G401.6 (cell line): ENCODE data around the gene NFASC.

Source experiments
- FAIRE-seq: peaks from 2 replicates; lab custom pipeline; 2012; peaks lifted over from hg19 to GRCh38; lab: Jason Lieb, UNC

Gene NFASC

DNA sequence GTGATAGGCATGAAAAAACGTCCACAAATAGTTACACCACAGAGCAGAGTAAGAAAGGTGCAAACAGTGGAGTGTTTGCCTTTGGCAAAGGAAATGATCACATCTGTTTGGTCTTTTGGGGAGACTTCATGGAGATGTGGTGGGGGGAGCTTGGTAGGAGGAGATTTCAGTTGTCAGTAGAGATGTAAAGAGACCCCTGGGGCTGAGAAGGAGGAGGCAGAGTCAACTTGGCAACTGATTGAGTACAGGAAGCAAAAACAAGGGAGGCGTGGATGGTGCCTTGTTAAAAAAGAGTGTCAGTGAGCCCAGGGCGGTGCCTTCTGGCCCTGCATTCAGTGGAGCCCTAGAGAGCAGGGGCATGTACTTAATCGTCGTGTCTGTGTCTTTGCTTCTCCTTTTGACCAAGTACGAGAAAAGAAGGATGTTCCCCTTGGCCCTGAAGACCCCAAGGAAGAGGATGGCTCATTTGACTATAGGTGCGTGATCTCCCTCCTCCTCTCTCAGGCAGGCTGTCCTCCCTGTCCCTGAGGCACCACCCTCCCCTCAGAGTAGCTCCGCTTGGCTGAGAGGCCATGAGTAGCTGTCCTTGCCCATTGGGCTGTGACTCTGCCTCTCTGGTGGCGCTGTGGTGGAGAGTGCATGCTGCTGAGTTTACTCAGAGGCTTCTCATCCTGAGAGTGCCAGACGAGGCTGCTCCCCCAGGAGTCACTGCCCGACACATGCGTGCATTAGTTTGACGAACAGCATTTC lies 141.9 kb downstream of the NFASC start:
- FAIRE-seq, result no peak

DNA sequence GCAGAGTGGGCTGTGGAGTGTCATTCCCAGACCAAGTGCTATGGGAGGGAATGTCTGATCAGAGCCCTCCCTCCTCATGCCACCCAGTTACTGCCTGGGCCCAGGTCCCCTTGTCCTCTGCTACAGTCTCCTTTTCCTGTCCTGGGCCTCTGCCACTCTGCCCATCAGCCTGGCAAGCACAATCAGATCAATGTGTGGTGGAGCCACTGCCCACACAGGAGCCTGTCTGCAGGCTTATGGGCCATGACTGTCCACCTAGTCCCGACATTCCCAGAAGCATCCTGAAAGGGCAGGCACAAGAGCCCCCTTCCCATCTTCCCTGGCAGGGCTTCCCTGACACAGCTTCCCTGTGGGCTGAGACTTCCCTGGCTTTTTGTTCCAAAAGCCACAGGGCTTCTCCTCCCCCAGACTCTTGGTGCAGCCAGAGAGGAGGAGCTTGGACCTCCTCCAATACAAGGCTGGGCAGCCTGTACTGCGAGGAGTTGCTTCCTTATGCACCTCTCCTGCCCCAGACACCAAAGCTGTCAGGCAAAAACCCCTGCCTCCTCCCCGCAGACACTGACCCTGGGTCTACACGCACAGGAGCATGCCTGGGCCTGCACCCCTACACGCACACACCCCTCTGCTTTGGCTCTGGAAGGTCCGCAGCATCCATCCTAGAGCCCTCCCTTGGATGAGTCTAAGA lies 143.2 kb downstream of the NFASC start:
- FAIRE-seq, result no peak

DNA sequence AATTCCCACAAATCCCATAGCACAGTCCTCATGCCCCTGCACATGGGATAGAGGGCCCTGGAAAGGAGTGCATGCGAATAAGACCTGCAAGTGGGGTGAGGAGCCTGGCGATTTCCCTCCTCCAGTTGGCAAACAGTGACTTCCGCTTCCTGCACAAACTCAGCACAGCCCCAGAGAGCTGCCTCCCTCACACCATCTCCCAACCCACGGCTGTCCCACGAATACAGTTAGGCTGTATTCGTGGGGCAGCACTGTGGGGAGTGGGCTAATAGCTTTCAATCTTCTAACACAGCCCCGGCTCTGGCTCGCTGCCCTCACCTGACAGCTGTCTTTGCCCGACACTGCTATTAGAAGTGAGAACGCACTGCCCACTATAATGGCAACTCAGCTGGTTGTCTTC lies 144.1 kb downstream of the NFASC start:
- no peak for FAIRE-seq

DNA sequence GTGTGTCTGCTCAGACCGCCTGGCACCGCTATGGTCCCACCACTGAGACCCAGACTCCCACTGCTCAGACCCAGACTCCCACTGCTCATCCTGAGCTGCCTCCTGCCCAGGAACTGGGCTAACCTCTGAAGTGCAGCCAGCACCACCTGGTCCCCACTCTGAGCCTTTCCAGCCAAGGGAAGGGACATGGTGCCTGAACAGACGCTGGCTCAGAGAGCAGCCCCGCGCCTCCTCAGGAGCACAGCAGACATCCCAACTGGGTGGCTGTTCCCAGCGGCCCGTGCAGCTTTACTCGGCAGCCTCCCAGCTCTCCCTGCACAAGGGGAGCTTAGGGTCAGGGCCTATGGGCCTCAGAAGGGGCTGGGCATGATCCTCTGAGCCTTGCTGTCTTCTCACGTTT lies 144.6 kb downstream of the NFASC start:
- FAIRE-seq, result no peak

DNA sequence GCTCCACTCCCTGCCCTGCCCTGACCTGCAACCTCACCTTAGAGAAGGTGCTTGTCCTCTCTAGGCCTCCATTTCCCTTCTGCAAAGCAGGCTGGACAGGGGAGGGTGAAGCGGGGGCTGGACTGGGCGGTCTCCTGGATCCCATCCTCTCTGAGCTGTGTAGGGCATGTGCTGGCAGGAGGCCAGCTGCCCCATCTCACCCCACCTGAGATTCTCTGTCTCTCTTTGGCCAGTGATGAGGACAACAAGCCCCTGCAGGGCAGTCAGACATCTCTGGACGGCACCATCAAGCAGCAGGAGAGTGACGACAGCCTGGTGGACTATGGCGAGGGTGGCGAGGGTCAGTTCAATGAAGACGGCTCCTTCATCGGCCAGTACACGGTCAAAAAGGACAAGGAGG lies 145.4 kb downstream of the NFASC start:
- FAIRE-seq, result no peak

DNA sequence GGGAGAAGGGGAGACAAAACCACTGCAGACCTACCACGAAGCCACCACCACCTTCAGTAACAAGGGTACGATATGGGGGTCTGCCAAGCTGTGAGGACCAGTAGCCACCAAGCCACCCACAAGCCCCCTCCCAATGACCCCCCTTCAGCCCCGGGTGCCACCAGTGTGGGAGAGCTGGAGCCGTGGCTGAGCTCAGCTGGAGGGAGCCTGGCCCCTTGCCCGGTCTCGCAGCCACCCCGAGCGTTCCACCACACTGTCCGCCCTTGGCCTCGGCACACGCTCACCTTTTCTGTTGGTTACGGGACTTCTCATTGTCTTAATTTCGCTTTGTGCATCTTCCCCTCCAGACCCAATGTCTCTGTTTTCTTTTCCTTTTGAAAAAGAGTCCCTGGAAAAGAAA lies 145.9 kb downstream of the NFASC start:
- no peak for FAIRE-seq

DNA sequence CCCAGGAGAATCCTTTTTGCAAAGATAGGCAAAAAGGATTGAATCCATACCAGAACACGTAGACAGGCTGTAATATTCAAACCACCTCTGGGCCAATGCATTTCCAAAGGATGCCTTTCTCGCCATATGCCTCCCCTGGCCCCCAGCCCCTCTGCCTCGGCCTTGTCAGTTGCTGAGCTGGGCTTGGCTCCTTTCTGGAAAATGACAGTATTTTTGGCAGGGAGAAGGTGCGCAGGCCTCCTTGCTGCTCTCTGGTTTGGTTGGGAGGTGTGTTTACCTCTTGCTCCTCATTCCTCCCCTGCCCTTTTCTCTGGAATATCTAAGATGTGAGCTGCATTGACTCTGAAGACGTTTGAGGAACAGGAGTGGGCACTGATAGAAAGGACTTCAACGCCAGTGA lies 146.3 kb downstream of the NFASC start:
- no peak for FAIRE-seq

DNA sequence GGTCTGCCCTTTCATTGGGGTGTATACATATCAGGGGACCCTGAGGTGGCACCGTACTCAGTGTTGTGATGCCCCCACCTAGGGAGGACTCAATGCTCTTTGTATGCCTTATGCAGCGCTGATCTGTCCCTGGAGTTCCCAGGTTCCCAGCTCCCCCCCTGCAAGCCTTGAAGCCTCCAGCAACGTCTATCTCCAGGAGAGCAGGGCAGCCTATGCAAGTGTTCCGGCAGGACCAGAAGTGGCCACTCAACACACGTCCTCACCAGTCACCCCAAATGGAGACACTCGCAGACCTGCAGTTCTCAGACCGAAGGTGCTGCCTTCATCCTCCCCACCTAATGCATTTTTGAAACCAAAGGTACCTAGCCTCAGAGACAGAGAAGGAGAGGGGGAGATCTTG lies 147.1 kb downstream of the NFASC start:
- FAIRE-seq, result no peak

DNA sequence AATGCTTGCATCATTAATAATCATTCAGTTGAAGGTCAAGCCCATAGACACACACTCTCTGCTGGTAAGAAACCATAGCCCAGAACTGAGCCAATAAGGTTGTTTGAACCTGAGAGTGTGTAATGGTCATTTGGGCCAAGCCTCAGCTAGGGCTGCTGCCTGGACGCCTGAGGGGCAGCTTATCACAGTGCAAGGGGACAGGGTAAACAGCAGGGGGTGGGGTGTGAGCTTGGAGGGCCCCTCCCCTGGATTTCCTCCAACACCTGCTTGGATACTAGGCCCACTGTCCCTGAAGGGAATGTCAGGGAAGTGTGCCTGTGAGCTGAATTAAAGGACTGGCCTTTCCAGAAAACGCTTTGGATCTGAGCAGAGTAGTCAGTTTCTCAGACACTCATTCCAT lies 147.7 kb downstream of the NFASC start:
- FAIRE-seq, result no peak

DNA sequence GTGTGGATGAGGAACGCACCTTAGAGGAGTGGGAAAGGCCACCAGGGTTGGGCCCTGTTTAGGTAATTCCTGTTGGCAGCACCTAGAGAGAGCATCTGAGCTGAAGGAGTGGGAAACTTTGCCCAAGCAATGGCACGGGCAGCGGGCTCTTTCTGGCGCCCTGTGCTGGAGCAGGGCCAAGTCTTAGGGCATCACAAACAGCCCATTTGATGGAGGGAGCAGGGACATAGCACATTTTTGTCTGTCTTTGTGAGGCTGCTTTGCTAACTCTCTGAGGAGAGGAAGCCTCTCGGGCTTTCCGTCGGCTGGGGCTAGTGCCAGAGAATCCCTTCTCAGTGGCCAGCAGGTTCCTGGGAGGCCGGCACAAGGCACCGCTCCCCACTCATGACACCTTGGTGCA lies 149.8 kb downstream of the NFASC start:
- no peak for FAIRE-seq

DNA sequence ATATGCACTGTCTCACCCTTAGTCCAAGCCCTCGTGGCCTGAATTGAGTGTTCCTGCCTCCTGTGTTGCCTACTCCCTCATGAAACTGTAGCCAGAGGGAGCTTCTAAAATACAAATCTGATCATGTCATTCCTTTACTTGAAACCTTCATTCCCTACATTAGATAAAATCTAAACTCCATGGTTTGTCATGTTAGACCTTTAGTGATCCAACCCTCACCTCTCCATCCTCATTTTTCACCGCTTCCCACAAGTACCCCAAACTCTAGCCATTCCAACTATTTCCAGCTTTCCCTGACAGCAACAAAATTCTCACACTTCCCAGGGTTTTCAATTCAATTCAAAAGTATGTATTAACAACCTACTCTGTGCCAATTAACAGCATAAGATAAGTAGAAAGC lies 154.0 kb downstream of the NFASC start:
- no peak for FAIRE-seq

DNA sequence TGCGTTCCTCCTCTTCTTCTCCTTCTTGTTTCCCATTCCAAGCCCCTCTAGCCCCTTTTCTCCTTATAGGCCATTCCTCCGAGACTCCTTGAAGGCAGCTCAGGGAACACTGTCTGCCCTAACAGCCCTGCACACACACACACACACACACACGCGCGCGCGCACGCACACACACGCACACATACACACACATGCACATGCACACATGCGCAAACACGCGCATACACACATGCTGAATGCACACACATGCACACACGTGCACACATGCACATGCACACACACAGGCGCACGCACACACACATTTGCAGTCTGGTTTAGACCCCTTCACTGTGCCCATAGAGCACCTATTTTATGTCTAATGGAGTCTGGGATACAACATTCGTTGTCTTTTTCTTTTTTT lies 154.6 kb downstream of the NFASC start:
- no peak for FAIRE-seq

DNA sequence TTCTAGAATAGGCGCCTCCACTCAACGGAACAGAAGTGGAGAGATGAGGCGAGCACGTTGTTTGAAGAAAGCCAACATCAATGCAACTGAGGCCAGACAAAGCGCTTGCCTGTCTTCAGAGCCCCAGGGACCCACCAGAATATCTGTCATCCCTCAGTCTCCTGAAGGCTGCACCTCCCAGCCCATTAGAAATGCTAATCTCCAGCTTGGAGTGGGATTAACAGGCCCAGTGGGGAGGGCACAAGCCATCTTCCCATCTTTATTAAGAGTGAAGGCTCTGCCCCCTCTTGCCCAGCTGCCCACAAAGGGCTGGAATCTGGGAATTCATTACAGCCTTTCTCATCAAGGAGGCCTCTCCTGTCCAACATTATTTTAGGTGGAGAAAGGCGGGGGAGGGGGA lies 155.5 kb downstream of the NFASC start:
- FAIRE-seq, result no peak

DNA sequence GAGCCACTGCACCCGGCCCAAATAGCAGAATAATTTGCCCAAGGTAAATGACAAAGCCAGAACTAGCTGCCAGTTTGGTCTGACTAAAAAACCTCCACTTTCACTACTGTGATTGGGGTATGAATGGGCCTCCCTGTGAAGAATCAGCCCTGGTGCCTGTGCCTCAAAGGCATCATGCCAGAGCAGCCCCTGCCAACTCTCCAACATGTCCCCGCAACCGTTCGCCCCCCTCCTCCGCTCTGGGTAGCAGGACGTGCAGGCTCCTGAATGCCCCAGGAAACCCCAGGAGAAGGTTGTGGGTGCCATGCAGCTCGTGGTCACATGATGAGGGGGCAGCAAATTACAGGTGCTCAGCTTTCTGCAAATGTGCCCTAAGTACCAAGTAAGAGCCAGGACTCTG lies 157.7 kb downstream of the NFASC start:
- FAIRE-seq, result no peak

DNA sequence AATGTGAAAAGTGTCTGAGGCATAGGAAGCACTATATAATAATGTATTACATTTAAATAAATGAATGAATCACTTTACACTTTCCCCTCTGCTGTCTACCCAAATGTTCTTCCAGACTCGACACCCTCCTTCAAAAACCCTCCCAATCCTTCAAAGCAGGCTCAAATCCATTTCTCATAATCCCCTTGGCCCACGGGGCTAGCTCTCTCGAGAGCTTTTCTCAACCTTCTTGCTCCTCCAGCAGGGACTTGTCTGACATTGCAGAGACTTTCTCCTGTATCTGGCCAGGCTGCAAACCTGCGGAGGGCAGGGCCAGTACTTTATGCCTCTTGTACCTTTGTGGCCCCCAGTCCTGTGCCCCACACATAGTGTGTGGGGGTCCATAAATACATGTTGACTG lies 158.3 kb downstream of the NFASC start:
- no peak for FAIRE-seq

DNA sequence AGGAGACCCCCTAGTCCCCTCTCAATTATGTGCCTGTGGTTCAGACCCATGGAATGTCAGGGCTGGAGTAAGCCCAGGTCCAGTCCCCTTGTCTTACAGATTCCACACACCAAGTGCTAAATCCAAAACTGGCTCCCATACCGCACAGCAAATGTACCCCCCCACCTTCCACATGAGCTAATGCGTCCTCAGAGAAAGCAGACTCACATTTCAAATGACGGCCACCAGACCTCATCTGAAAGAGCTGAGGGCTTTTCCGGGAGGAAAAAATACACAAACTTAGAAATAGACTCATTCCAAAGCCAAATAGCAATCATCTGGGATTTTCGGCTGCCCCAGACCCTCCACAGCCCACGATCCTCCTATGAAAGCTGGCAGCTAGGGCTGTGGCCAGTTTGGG lies 159.6 kb downstream of the NFASC start:
- FAIRE-seq, result no peak

DNA sequence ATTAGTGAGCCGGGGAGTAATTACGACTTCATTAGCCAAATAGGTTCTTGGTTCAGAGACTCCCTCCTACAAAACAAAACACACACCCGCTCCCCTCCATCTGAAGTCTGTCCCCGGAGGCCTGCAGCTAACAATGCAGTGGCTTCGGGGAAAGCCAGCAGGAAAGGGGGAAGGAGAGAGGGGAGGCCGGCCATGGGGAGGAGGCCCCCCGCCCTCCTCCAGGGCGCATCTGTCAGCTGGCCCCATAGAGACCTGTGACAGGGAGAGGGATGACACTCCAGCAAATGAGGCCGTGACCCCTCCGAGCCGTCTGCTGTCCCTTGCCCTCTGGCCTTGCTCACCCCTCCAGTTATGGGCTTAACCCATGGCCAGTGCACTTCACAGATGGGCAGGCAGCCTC lies 160.2 kb downstream of the NFASC start:
- no peak for FAIRE-seq

DNA sequence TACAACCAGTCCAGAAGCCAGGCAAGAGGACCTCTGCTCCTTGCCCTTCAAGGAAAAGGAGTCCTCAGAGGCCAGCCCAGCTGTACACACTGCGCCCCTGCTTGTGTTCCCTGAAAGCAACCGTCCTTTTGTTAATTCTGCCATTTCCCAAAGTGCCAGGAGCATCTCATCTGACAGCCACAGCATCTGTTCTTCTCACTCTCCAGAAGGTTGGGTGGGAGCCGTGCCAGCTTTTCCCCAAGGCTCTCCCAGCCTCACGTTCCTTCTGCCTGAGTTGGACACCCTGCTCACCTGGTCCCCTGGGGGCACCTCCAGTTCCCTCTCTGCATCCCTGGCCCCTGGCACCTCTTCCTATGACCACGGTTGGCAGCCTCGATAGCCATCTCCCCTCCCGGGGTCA lies 161.8 kb downstream of the NFASC start:
- no peak for FAIRE-seq

DNA sequence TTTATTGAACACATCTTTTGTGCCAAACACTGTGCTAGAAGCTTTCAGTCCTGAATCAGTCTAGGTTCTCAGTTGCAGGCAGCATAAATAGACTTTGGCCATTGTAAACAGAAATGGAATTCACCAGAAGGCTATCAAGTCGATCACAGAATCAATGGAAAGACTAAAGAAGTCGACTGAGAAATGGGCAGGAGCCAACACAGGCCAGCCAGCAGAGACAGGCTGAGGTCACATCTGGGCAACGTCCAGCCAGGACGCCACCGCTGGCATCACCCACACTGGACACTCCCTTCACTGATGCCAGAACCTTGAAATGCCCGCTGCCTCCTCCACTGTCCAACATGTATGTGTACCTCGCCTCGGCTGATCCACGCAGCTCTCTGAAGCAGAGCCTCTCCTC lies 166.9 kb downstream of the NFASC start:
- FAIRE-seq, result no peak

DNA sequence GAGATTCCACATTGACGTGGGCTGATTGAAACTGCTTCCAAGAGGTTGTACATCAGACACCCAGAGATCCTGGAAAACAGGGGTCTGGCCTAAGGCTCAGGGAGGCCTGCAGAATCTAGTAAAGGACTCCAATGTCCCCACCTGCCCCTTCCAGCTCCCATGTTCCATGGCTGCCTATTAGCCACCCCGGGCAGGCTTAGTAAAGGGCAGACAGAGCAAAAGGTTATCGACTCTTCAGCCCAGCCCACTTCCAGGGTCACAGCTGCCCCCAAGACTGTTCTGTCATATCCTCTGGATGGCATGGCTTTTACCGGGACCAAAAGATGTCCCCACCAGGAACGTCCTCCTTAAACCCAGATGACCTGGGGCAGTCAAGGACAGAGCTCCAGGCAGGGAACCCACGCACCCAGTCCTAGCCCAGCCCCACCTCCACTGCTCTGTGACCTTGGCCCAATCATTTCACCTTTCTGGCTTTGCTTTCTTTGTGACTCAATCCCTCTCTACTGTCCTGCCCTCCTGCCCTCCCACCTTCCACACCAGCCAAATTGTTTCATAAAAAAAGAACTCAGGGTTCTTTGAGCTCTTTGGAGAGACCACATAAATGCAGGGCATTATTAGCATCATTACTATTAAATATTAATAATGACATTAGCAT lies 167.6 kb downstream of the NFASC start:
- no peak for FAIRE-seq

DNA sequence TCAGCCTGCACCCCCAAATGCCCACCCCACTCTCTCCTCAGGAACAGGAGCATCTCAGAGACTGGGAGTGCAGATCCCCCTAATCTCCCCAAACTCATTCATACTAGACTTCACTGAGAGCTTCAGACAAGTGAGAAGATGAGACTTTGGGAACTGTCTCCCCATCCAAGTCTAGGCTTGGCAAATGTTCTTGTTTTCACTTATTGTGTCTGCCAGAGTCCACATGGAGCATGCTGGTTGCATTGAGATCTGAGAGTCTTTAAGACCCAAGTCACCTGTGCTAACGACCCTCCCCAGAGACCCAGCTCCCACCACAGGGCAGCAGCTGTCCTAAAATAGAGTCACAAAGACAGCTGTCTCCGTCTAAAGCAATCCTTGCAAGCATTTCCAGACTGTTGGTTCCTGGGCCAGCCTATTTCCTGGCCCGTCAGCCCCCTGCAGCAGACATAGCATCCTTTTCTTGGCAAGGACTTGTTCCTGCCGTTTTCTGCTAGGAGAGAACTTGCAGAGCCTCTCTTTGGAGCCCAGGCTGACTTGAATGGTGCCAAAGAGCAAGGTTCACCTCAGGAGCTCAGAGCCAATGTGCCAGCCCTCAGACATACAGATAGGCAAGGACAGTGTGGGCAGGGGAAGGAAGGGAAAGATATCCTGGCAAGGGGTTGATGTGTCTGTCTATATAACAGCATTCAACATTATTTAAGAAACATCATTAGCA lies 170.5 kb downstream of the NFASC start:
- no peak for FAIRE-seq

DNA sequence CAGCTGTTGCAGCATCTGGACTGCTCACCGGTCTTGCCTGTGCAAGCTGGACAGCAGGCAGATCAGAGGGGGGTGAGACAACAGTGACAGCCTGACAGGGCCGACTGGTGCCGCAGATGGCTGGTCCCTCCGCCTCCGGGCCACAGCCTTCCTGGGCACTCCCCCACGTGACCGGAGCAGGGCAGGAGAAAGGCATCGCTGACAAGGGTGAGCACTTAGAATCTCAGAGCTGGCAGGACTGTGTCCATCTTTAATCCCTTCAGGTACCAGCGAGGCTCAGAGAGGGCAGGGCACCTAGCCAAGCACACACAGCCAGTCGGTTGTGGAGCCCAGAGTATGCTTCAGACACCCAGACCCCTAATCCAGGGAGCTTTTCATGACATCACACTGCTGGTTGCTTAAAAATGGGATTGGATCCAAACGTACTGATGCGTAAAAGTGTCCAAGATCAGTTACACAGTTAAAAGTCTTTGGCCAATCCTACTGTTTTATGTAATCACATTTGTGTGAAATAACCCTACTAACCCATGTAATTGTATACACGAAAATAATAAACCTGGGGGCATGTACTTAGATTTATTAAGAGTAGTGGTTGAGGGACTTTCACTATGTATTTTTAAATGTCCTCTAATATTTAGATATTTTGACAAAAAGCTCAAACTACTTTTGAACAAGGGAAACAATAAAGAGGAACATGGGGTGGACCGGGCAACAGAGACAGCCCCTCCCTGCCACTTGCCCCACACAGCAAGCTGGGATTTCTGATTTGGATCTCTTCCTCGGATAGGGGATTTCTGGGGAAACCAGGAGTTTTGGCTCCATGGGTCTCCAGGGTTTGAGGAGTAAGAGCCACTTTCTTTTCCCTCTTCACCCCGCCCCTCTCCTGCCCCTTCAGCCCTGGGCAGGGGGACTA lies 171.6 kb downstream of the NFASC start:
- FAIRE-seq, result no peak
